NCI-H187 treated with DMSO at 0.1 percent for 48 hours (cell line): ENCODE results near the gene LYPLA2.

Experiments
- DNase-seq: peaks from one replicate; lab custom pipeline; 2025; lab: John Stamatoyannopoulos, UW

The LYPLA2 gene

DNA sequence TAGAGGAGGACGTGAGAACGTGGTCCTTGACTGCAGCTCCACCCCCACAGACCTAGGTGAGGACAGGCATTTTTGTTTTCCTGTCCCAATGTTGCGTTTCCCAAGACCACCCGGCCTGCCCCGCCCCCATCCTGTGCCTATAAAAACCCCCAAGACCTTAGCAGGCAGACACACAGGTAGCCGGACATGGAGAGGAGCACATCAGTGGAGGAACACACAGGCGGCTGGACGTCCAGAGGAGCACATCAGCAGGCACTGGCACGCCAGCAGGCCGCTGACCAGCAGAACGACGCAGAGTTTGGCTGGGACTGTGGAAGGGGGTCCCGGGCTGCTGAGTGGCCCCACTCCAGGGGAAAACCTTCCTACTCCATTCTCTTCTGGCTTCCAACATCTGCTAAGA, 47.0 kb downstream of the LYPLA2 start:
- DNase-seq, result no peak

DNA sequence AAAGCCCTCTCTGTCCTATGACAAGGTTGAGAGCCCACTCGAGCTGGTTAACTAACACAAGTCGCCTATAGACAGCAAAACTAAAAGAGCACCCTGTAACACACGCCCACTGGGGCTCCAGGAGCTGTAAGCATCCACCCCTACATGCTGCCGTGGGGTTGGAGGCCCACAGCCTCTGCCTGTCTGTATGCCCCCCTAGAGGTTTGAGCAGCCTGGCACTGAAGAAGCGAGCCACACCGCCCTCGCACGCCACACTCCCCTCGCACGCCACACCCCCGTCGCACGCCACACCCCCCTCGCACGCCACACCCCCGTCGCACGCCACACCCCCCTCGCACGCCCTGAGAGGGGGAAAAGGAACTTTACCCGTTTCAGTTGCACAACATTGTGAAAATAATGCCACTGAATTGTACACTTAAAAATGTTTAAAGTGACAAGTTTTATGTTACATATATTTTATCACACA, 47.5 kb downstream of the LYPLA2 start:
- no peak for DNase-seq

- DNase-seq, result no peak
Observed at GRCh38 chr1:23843644-23844043, 52.7 kb downstream of the LYPLA2 start.
